Cardiac septum (tissue), 1 donor: ENCODE data around the gene POMGNT2. TPM values are rescaled to one million over a fixed set of nuclear protein-coding genes. Genes with fewer than 3 reads are reported as not detected.

Experiments
- DNase-seq: peaks from one replicate; pipeline ENCODE4 v3.0.0-alpha.2; 2020; ENCODE audit warnings: low spot score
- intact Hi-C: fragments of 100-400 bp; cut with DNase I; formaldehyde crosslinking; loops from one replicate; pipeline ENCODE4 v1.14.0; 2022
- long read RNA-seq: library from polyadenylated mRNA; unstranded; transcript quantifications from one replicate; pipeline ENCODE4 v2.0.0, GENCODE V29; 2021
- total RNA-seq: library from RNA; stranded (reverse); fragmentation: NEBNext Ultra II Directional; extraction: Animal tissue kit (Norgen Biotek cat#: 25700); gene quantifications from one replicate; pipeline ENCODE4 v1.2.1, GENCODE V29; 2021
- donor health status: DM: no; HTN: no; CAD: no.

POMGNT2 gene
- 15.5 TPM for total RNA-seq
- long read RNA-seq, partial matches to known transcripts: 1 of 23 reads
- long read RNA-seq, other reads (novel, unspliced or antisense): 16 of 23 reads

DNA sequence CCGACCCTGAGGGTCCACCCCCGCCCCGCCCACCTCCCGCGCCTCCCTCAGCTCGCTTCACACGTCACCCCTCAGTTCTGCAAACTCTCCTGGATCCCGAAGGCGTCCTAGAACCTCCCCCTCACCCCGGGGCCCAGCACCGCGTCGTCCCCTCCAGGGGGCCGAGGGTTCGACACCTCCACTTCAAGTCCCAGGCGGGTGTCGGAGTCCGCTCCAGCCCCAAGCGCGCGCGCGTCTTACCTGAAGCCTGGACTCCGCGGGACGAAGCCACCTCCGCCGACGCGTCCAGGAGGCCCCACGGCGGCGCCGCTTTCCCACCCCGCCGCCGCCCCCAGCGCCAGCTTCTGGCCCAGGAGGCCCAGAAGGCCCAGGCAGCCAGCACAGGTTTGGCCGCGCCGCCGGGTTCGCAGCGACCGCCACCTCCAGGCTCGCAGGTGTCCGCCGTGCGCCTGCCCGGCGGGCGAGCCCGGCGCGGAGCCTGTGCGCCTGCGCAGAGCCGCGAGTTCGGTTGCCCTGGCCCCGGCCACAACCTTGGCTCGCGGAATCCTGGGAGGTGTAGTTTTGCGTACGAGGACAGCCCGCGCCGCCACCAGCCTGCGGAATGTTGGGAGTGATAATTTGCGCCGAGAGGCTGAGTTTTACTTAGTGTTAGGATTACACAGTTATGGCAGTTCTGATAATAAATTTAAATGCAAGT, at the start of gene POMGNT2:
TSS of gene POMGNT2 (minus strand) at position 484 of the 697 bp plus-strand sequence. CDS start 24,648 bp downstream, outside the sequence.
- intact Hi-C loops: loop anchor here (10.0 kb wide), 1 partner anchor 179 kb away; the partner anchor contains the start of gene SNRK
- peak; percentile 95 for DNase-seq

DNA sequence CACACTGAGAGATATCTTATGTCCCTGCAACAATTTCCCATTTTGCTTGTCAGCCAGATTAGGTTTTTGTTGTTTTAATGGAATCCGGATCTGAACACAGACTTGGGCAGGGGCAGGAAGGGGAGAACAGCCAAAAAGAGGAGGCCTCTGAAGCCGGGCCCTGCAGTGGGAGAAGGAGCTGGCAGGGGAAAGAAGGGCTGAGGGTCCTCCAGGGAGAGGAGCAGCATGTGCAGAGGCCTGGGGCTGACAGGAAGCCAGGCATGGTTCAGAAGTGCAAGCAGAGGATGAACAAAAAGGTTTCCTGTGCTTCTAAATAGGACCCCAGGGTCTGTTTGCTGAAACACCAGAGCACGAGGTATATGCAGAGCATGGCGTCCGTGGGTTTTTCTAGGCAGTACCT, 49.1 kb upstream of the POMGNT2 start:
- intact Hi-C loops: loop anchor here (2.0 kb wide), 1 partner anchor 190 kb away; no protein-coding TSS in a partner anchor
- no peak for DNase-seq

DNA sequence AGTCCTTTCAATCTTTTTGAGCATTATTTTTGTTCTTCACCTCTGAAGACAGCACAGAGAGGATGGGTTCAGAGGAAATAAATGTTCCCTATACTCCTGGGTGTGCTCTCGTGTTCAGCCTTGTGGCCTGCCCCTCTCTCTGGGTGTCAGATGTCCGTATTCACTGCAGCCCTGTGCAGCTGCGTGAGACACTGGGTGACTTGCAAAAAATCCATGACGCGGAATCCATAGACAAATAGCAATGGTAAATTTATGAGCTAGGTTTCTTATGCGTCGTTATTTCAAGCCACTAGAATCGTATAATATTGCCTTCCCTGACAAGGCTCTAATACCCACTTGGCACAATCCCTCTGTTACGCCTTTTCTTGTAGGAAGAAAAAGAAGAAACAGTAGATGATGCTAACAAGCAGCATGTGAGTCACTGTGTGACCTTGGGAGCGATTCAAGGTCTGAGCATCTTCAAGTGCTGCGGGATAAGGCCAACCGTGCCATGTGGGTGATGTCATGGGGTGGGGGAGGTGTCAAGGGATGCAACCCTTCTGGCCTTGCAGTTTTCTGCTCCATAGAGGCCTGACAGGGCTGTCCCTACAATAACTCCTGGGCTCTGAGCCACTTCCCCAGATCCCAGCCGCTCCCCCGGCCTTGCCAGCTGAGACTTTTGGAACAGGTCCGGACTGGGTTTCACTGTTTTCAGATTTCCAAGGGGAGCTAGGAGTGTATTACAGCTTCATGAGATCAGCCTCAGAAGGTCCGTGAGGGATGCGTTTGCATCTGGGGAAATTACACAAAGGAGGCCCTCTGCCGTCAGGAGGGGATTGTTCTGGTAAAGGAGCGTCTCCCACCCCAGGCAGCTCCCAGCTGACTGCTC, 47.6 kb upstream of the POMGNT2 start:
- DNase-seq: no peak
- intact Hi-C loops: loop anchor here (2.0 kb wide), 1 partner anchor 189 kb away; no protein-coding TSS in a partner anchor

DNA sequence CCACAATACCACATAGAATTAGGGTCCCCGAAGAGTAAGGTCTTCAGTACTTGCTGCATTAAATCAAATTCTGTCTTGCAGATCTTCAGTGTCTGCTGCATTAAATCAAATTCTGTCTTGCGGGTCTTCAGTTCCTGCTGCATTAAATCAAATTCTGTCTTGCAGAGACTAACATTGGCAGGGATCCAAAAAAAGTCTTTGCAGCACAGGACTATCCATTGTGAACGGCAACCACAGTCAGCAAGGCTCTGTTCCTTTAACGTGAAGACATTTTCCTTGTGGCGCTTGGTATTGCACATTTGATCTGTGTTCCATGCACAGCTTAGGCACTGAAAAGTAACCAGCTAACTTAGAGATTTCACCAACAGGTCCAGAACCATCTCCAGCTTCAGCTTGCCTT, 46.8 kb upstream of the POMGNT2 start:
- DNase-seq: no peak
- intact Hi-C loops: no loop called here

- DNase-seq: no peak
- intact Hi-C loops: no loop called here
These were observed 42.2 kb upstream of the POMGNT2 start for GRCh38 chr3:43148033-43148432.

DNA sequence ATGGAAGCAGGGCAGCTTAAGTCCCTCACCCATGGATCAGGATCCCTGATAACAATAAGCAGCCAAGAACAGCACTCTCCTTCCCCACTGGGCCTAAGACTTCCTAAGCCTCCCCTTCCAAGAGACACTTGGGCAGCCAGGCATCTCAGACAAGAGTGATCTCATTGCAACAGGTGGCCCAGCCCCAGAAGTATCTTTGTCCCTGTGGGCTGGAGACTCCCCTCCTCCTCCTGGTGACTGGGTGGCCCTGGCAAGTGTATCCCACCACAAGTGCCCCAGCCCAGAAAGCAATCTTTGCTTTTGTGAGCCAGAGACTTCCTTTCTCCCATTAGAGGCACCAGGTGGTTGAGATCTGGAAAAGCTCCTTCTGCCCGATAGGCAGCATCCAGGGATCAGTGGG, 40.7 kb upstream of the POMGNT2 start:
- DNase-seq: no peak
- intact Hi-C loops: no loop called here

GRCh38 chr3:43144761-43145490, 39.0 kb upstream of the POMGNT2 start:
- no peak for DNase-seq
- intact Hi-C loops: no loop called here

- DNase-seq: no peak
- intact Hi-C loops: no loop called here
These were observed 36.6 kb upstream of the POMGNT2 start for GRCh38 chr3:43142472-43142871.

DNA sequence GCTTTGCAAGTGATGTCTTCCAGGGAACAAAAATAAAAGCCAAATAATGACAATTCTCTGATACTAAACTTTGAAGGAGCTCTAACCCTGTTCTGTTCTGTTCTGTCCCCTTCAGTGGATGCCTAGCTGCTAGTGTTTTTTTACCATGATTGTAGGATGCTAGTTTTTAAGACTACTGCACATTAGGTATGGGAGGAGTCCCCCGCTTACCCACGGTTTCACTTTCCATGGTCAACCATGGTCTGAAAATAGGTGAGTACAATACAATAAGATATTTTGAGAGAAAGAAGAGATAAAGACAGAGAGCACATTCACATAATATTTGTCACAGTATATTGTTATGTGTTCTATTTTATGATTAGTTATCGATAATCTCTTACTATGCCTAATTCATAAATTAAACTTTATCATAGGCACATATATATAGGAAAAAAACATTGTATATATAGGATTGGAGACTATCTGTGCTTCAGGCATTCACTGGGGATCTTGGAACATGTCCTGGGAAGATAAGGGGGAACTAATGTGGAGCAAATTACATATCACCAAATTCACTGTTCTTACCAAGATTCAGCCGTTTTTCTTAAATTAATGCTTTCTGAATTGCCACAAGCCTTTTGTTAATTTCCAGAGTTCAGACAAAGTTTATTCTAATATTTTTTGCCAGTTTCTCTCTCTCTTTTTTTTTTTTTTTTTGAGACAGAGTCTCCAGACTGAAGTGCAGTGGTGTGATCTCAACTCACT, 32.8 kb upstream of the POMGNT2 start:
- no peak for DNase-seq
- intact Hi-C loops: no loop called here

- DNase-seq: no peak
- intact Hi-C loops: no loop called here
These were observed 27.2 kb upstream of the POMGNT2 start for GRCh38 chr3:43132870-43133636.

GRCh38 chr3:43132193-43132592, 26.3 kb upstream of the POMGNT2 start:
- intact Hi-C loops: no loop called here
- no peak for DNase-seq

DNA sequence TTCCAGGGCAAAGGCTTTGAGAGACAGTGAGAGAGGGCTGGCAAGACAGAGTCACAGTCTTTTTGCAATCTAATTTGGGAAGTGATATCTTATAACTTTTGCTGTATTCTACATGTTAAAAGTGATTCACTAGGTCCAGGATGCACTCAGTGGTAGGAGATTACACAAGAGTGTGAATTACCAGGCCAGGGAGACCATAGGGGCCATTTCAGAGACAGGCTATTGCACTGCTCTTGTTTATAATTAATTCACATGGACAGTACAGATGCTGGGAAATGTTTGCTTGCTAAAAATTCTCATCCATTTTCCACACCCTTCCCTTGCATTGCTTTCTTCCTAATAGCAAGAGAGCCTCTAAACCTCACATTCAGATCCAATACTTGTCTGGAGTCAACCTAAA, 22.6 kb upstream of the POMGNT2 start:
- no peak for DNase-seq
- intact Hi-C loops: no loop called here

- intact Hi-C loops: no loop called here
These were observed 20.7 kb upstream of the POMGNT2 start for GRCh38 chr3:43126536-43126935.

GRCh38 chr3:43123895-43124294, 18.0 kb upstream of the POMGNT2 start:
- intact Hi-C loops: no loop called here
- DNase-seq: no peak

More at GRCh38 chr3:43126536-43126935, 20.7 kb upstream of the POMGNT2 start:
- DNase-seq: no peak

- intact Hi-C loops: no loop called here
- DNase-seq: no peak
These were observed 15.1 kb upstream of the POMGNT2 start for GRCh38 chr3:43120937-43121336.

- no peak for DNase-seq
- intact Hi-C loops: no loop called here
These were observed 11.4 kb upstream of the POMGNT2 start for GRCh38 chr3:43117257-43117656.

DNA sequence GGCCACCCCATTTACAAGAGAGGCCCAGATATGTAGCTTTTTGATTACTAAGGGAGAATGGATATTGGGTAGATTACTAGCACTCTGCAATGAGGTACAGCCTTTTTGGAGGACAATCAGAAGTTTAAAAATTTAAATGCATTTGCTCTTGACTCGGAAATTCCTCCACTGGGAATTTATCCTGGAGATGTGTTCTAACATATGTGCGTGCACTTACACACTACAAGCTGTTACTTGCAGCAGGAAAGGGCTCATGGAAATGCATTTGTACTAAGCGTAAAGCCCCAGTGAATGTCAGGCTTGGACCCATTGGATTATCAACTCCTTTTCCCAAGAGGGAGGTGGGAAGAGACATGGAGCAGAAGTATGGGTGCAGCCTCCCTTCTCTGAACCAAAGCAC, 7.8 kb upstream of the POMGNT2 start:
- intact Hi-C loops: no loop called here
- DNase-seq: no peak

DNA sequence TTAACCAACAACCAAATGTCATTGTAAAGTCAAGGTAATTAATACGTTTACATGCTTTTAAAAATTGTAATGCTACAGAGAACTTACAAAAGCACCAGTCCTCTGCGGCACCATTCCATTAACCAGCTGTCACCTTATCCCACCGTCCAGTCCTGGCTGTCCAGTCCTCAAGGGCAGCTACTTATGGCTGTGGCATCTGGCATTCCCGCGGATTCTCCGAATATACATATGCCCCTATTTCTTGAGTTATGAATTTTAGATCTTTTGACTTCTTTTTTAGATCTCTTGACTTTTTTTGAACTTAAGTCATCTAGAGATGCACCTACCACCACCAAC, 382 bp upstream of the POMGNT2 start:
- intact Hi-C loops: loop anchor here (10.0 kb wide), 1 partner anchor 179 kb away; the partner anchor contains the start of gene SNRK

More for the DNA sequence above, 382 bp upstream of the POMGNT2 start:
- DNase-seq: no peak
